SK-N-SH (cell line): ENCODE results near the gene C15orf39.

ENCODE experiments used
- CHD2 ChIP-seq: fragments of 150-350 bp; IDR thresholded peaks from 2 replicates; pipeline ENCODE4 v1.6.1; 2018; ENCODE audit warnings: low read length; ENCODE audit not compliant: partially characterized antibody
- FOXM1 ChIP-seq: IDR thresholded peaks from 2 replicates; pipeline ENCODE4 v1.4.0; 2012; ENCODE audit warnings: low read depth, mild to moderate bottlenecking
- POLR2AphosphoS5 ChIP-seq: IDR thresholded peaks from 2 replicates; pipeline ENCODE4 v1.6.1; 2012; ENCODE audit warnings: low read depth, low read length
- RCOR1 ChIP-seq: fragments of 150-350 bp; IDR thresholded peaks from 2 replicates; pipeline ENCODE4 v1.6.1; 2017; ENCODE audit warnings: antibody characterized with exemption, low read length
- TAF1 ChIP-seq: IDR thresholded peaks from 2 replicates; pipeline ENCODE4 v1.6.1; 2012; ENCODE audit warnings: low read depth, mild to moderate bottlenecking, low read length, moderate library complexity, borderline replicate concordance
- TF ChIP-seq, protein P1 (sequence below): fragments of 200-600 bp; sonication (generic); IDR thresholded peaks from 2 replicates; pipeline ENCODE4 v1.6.1; 2017; ENCODE audit warnings: antibody characterized with exemption, mild to moderate bottlenecking, moderate library complexity
- TF ChIP-seq, protein P2 (sequence below): IDR thresholded peaks from 2 replicates; pipeline ENCODE4 v1.4.0; 2012; ENCODE audit warnings: low read depth
- TF ChIP-seq, protein P3 (sequence below): IDR thresholded peaks from 2 replicates; pipeline ENCODE4; 2012

DNA sequence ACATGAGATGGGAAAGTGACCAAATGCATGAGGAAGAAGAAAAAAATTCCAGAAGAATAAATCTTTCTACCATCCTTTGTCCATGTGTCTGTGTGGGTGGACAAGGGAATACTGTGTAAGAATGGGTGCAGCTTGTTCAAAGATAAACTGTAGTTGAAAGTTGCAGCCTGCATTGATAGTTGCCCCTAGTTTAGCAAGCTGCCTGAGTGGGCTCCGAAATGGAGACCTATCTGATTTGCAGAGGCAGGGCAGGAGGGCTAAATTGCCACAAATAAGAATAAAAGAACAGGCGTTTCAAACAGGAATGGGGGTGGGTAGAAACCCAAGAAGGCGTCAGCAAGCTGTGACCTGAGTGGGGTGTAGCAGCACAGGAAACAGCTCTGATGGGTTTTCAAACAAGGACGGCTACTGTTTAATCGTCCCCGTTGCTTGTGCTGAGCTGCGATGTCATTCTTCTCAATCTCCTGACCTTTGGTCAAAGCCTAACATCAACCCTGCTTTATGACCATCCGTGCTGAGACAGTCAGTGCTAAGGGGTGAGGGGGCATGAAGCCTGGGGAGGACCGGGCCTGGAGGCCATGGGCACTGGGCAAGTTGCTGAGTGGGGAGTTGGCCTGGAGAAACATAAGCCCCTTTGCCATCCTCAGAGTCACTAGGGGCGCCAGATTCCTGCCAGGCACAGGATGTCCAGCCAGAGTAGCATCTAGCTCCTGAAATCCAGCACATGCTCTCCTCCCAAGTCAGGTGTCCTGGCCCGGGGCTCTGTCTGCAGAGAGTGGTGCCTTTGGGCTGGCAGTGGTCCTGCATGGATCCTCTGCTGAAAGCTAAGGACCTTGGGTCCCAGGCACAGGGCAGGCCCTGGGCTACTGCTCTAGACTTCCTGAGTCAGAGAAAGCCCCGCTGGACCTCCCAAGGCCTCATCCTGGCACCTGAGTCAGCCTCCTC, 19.2 kb upstream of the C15orf39 start:
- TF ChIP-seq, protein P1, sequence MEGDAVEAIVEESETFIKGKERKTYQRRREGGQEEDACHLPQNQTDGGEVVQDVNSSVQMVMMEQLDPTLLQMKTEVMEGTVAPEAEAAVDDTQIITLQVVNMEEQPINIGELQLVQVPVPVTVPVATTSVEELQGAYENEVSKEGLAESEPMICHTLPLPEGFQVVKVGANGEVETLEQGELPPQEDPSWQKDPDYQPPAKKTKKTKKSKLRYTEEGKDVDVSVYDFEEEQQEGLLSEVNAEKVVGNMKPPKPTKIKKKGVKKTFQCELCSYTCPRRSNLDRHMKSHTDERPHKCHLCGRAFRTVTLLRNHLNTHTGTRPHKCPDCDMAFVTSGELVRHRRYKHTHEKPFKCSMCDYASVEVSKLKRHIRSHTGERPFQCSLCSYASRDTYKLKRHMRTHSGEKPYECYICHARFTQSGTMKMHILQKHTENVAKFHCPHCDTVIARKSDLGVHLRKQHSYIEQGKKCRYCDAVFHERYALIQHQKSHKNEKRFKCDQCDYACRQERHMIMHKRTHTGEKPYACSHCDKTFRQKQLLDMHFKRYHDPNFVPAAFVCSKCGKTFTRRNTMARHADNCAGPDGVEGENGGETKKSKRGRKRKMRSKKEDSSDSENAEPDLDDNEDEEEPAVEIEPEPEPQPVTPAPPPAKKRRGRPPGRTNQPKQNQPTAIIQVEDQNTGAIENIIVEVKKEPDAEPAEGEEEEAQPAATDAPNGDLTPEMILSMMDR = no peak; the same call in 1 of the 2 replicates
- TF ChIP-seq FOXM1 (no peak), POLR2AphosphoS5 (no peak), RCOR1 (no peak), TAF1 (no peak), CHD2 (no peak)
- TF ChIP-seq, protein P2, sequence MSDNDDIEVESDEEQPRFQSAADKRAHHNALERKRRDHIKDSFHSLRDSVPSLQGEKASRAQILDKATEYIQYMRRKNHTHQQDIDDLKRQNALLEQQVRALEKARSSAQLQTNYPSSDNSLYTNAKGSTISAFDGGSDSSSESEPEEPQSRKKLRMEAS = no peak
- TF ChIP-seq, protein P3, sequence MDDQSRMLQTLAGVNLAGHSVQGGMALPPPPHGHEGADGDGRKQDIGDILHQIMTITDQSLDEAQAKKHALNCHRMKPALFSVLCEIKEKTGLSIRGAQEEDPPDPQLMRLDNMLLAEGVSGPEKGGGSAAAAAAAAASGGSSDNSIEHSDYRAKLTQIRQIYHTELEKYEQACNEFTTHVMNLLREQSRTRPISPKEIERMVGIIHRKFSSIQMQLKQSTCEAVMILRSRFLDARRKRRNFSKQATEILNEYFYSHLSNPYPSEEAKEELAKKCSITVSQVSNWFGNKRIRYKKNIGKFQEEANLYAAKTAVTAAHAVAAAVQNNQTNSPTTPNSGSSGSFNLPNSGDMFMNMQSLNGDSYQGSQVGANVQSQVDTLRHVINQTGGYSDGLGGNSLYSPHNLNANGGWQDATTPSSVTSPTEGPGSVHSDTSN = no peak
